ENCODE measurements around the gene GSTA4. TPM values are rescaled to one million over a fixed set of nuclear protein-coding genes. Genes with fewer than 3 reads are reported as not detected.
"Not testable (repeated sequence)": the region's sequence is repeated elsewhere in the genome, so short reads cannot be mapped to it uniquely, and the experiment has no call there.

The GSTA4 gene
- total and polyA plus RNA-seq, 2 donors = 28.6 to 57.2 TPM

DNA sequence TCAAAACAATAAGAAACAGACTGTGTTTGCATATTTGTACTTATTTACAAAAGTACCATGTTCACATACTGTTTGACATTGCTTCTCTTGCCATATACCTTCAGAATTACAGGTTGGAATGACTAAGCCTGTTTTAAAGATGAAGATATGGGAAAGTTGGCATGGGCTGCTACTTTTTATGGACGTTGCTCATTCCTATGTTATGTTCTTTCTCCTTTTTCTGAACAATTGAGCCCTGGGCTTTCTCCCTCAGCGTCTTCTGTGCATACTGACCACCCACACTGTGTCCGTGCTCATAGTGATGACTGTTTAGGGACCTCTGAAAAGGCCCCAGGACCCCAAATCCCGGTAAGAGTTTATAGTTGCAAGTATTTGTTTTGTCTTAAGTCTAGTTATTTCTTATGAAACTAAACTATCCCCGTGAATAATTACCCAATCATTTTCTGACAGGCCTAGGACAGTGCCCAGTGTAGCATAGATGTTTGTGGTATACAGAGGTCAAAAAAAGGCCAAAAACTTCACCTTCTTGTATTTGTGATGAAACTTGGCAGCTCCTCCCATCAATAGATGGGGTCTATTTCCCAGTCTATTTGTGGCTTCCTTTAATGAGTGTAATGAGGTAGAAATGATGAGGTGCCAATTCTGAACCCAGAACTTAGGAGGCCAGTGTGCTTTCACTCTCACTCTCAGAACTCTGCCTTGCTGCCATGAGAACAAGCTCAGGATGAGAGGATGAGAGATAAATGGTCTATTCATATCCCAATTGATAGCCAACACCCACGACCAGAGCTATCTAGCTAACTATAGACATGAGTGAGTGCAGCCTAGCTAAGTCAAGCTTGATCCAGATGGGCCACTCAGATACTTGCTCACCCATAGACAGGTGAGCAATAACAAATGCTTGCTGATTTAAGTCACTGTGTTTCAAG, 40.9 kb downstream of the GSTA4 start:
- Histone ChIP-seq H3K27ac (ENCODE audit: low read depth) (no peak overlapping the region), H3K4me1 (ENCODE audit: insufficient read depth) (no peaks in the 10 kb centered on the region), H3K4me3 (ENCODE audit: low read depth, low read length) (no peak overlapping the region), H3K36me3 (ENCODE audit: insufficient read depth) (no peaks in the 10 kb centered on the region)
- WGBS = 58% methylated on average over 6 of the region's 6 CpGs
- no peak for DNase-seq (ENCODE audit: extremely low spot score)

GRCh38 chr6:52946306-52946705, 48.8 kb downstream of the GSTA4 start:
- Histone ChIP-seq H3K4me1 (ENCODE audit: insufficient read depth) (no peaks in the 10 kb centered on the region), H3K36me3 (ENCODE audit: insufficient read depth) (no peaks in the 10 kb centered on the region), H3K27ac (ENCODE audit: low read depth) (no peak overlapping the region), H3K4me3 (ENCODE audit: low read depth, low read length) (no peak overlapping the region)
- DNase-seq (ENCODE audit: extremely low spot score) = no peak
- WGBS = 23% methylated on average over 5 of the region's 5 CpGs

- WGBS = 92% methylated on average over 10 of the region's 10 CpGs
- not testable (repeated sequence) for H3K4me3 ChIP-seq (ENCODE audit: low read depth, low read length); DNase-seq (ENCODE audit: extremely low spot score); H3K27ac ChIP-seq (ENCODE audit: low read depth); H3K4me1 ChIP-seq (ENCODE audit: insufficient read depth); H3K36me3 ChIP-seq (ENCODE audit: insufficient read depth)
Observed at GRCh38 chr6:52942821-52943220, 52.3 kb downstream of the GSTA4 start.

- DNase-seq (ENCODE audit: extremely low spot score) = no peak
- WGBS = 74% methylated on average over 4 of the region's 4 CpGs
- Histone ChIP-seq H3K36me3 (ENCODE audit: insufficient read depth) (no peaks in the 10 kb centered on the region), H3K27ac (ENCODE audit: low read depth) (no peak overlapping the region), H3K4me3 (ENCODE audit: low read depth, low read length) (no peak overlapping the region), H3K4me1 (ENCODE audit: insufficient read depth) (no peaks in the 10 kb centered on the region)
Observed at GRCh38 chr6:52942221-52942620, 52.9 kb downstream of the GSTA4 start.

DNA sequence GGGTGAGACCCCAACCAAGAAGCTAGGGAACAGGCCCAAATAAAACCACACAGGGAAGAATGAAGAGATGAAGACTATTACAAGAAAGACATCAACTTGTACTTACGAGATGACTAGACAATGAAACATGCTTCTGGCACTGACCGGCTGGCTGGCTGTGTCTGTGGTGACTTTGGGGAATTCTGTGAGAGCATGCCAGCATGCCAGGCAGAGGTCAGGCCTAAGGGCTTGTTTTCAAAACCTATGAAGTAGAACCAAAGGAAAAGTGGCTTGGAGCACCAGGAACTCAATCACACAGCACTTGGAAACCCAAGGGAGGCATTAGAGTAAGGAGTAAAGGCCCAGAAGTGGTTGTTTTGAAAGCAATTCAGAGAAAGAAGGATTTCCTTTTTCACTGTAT, 57.2 kb downstream of the GSTA4 start:
- no peak for DNase-seq (ENCODE audit: extremely low spot score)
- no peak overlapping the region for H3K4me3 ChIP-seq (ENCODE audit: low read depth, low read length)
- WGBS = 85% methylated on average over 2 of the region's 2 CpGs
- no peaks in the 10 kb centered on the region for H3K4me1 ChIP-seq (ENCODE audit: insufficient read depth)
- H3K27ac ChIP-seq (ENCODE audit: low read depth) = no peak overlapping the region
- H3K36me3 ChIP-seq (ENCODE audit: insufficient read depth) = no peaks in the 10 kb centered on the region

- H3K36me3 ChIP-seq (ENCODE audit: insufficient read depth) = no peaks in the 10 kb centered on the region
- no peak overlapping the region for H3K27ac ChIP-seq (ENCODE audit: low read depth)
- H3K4me3 ChIP-seq (ENCODE audit: low read depth, low read length) = no peak overlapping the region
- DNase-seq (ENCODE audit: extremely low spot score) = no peak
- WGBS = 86% methylated on average over 2 of the region's 2 CpGs
- H3K4me1 ChIP-seq (ENCODE audit: insufficient read depth) = no peaks in the 10 kb centered on the region
Observed at GRCh38 chr6:52933778-52934177, 61.3 kb downstream of the GSTA4 start.

- Histone ChIP-seq H3K27ac (ENCODE audit: low read depth) (no peak overlapping the region), H3K36me3 (ENCODE audit: insufficient read depth) (no peaks in the 10 kb centered on the region), H3K4me1 (ENCODE audit: insufficient read depth) (no peaks in the 10 kb centered on the region), H3K4me3 (ENCODE audit: low read depth, low read length) (no peak overlapping the region)
- 73% methylated on average over 2 of the region's 2 CpGs for WGBS
- no peak for DNase-seq (ENCODE audit: extremely low spot score)
Observed at GRCh38 chr6:52931351-52931750, 63.7 kb downstream of the GSTA4 start.

DNA sequence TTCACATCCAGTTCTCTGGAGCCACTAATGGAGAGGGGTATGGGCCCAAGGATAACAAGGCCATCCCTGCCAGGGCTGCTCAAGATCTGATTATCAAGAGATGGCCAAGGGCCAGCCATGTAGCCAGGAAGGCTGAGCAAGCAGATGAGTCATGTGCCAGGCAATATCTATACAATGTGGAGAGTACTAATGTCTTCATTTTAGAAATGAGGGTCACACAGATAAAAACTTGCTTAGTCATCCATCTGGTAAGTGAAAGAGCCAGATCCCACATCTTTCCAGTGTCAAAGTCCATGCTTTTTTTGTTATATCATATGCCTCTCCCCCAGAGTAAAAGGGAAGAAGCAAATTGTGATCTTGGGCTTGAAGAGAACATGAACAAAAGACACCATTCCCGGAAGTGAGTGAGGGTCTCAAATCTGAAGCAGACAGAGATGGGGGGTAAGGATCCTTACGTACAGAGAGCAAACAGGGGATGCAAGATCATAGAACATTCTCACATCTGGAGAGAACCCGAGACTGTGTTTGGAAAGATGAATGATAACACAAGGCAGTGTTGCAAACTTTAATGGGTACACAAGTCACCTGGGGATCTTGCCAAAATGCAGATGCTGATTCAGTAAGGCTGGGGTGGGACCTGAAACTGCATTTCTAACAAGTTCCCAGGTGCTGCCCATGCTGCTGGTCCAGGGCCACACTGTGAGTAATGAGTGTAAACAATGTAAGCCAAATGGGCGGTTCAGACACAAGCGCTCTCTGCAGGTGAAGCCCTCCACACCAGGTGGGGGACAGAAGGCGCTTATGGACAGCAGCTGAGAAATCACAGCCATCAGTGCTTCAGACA, 65.5 kb downstream of the GSTA4 start:
- 80% methylated on average over 6 of the region's 6 CpGs for WGBS
- Histone ChIP-seq H3K4me1 (ENCODE audit: insufficient read depth) (no peaks in the 10 kb centered on the region), H3K36me3 (ENCODE audit: insufficient read depth) (no peaks in the 10 kb centered on the region), H3K27ac (ENCODE audit: low read depth) (no peak overlapping the region), H3K4me3 (ENCODE audit: low read depth, low read length) (no peak overlapping the region)
- DNase-seq (ENCODE audit: extremely low spot score) = no peak

Other genes with a start within 250 kb of the GSTA4 start
- not detected for gene GSTA2, start 231.8 kb downstream of the GSTA4 start, total RNA-seq
- not detected for gene GSTA2, start 231.8 kb downstream of the GSTA4 start, polyA plus RNA-seq
- not detected for gene GSTA1, start 191.5 kb downstream of the GSTA4 start, total RNA-seq
- 0.24 TPM for gene GSTA1, start 191.5 kb downstream of the GSTA4 start, polyA plus RNA-seq
- not detected for gene GSTA5, start 154.5 kb downstream of the GSTA4 start, total RNA-seq
- not detected for gene GSTA5, start 154.5 kb downstream of the GSTA4 start, polyA plus RNA-seq
- gene GSTA3, start 85.6 kb downstream of the GSTA4 start, total RNA-seq = not detected
- gene GSTA3, start 85.6 kb downstream of the GSTA4 start, polyA plus RNA-seq = not detected
- gene CILK1, start 66.5 kb upstream of the GSTA4 start, total RNA-seq = 17.5 TPM
- gene CILK1, start 66.5 kb upstream of the GSTA4 start, polyA plus RNA-seq = 8.4 TPM
- 73.2 TPM for gene FBXO9, start 70.1 kb upstream of the GSTA4 start, total RNA-seq
- 88.3 TPM for gene FBXO9, start 70.1 kb upstream of the GSTA4 start, polyA plus RNA-seq
- not detected for gene GCM1, start 153.6 kb upstream of the GSTA4 start, total RNA-seq
- gene GCM1, start 153.6 kb upstream of the GSTA4 start, polyA plus RNA-seq = not detected

Data from urinary bladder (tissue), 4 donors.